GM10248 (cell line): ENCODE results near the gene CTSA.

Source experiments
- CTCF ChIA-PET: fragments of 300-600 bp; sonication (Branson Sonifier 250); formaldehyde crosslinking; extraction: SDS; loops from one replicate; lab custom pipeline; 2021; ENCODE audit warnings: antibody characterized with exemption; lab: Yijun Ruan, JAX
- POLR2A ChIA-PET: fragments of 350-650 bp; sonication (Branson Sonifier 250); formaldehyde crosslinking; extraction: SDS; loops from one replicate; lab custom pipeline; 2020; ENCODE audit warnings: antibody characterized with exemption; lab: Yijun Ruan, JAX
- DNase-seq: peaks from one replicate; pipeline ENCODE4 v3.0.0; 2012; ENCODE audit errors: extremely low spot score
- CTCF ChIP-seq: IDR thresholded peaks from 2 replicates; pipeline ENCODE4 v1.5.1; 2012; ENCODE audit warnings: mild to moderate bottlenecking, low read depth; ENCODE audit errors: extremely low read depth, missing control alignments, control extremely low read depth

The CTSA gene

GRCh38 chr20:45861221-45862075, 29.7 kb upstream of the CTSA start:
- TF ChIP-seq CTCF, result no peak
- ChIA-PET CTCF (interaction anchor here (1.5 kb wide), 1 partner anchor 20 kb away, joined by 3 read pairs; no protein-coding TSS in a partner anchor), POLR2A (no interaction called here)
- no peak for DNase-seq

- no peak for DNase-seq
- CTCF ChIA-PET, result interaction anchor here (1.1 kb wide), 1 partner anchor 10 kb away, joined by 3 read pairs; no protein-coding TSS in a partner anchor
- POLR2A ChIA-PET, result no interaction called here
Measured at GRCh38 chr20:45863543-45864470, 27.3 kb upstream of the CTSA start.

DNA sequence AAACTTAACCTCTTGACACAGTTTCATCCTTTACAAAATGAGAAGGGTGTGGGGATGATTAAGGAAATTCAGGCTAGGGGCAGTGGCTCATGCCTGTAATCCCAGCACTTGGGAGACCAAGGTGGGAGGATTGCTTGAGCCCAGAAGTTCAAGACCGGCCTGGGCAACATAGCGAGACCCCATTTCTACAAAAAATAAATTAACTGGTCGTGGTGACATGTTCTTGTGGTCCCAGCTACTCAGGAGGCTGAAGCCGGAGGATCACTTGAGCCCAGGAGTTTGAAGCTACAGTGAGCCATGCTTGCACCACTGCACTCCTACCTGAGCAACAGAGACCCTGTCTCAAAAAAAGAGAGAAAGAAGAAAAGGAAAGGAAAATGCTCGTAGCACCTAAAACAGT, 24.7 kb upstream of the CTSA start:
- POLR2A ChIA-PET, result no interaction called here
- CTCF ChIA-PET, result no interaction called here
- no peak for TF ChIP-seq CTCF
- no peak for DNase-seq

More at GRCh38 chr20:45863543-45864470, 27.3 kb upstream of the CTSA start:
- no peak for TF ChIP-seq CTCF

DNA sequence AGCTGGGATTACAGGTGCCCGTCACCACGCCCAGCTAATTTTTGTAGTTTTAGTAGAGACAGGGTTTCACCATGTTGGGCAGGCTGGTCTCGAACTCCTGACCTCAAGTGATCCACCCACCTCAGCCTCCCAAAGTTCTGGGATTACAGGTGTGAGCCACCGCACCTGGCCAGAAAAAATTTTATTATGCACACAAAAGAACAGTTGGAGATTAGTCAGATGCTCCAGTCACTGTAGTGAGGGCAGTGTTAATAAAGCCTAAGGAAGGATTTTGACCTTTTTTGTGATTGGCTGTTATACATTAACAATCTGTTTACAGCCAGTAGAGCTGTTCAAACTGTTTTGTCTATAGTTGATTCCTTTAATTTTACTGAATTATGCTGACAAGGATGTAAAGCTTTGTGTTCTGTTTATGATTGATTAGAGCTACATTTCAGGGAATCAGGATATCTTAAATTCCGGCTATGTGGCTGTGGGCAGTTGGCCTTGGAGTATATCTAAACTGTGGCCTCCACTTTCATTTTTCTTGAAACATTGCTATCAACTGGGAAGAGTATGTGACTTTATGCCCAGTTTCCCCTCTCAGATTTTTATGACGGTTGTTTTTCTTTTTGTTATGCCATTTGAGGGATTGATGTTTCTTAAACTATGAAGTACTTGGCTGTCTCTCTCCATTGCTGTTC, 23.9 kb upstream of the CTSA start:
- CTCF ChIA-PET, result interaction anchor here (1.6 to 2.4 kb wide), 3 partner anchors 17 to 102 kb away, joined by 3 to 6 read pairs (median 4); no protein-coding TSS in a partner anchor
- TF ChIP-seq CTCF, result no peak
- DNase-seq, result no peak
- POLR2A ChIA-PET, result no interaction called here

GRCh38 chr20:45867819-45868176, 23.3 kb upstream of the CTSA start:
- POLR2A ChIA-PET, result no interaction called here
- no peak for TF ChIP-seq CTCF
- no peak for DNase-seq
- CTCF ChIA-PET, result interaction anchor here (1.6 to 2.4 kb wide), 3 partner anchors 16 to 102 kb away, joined by 3 to 6 read pairs (median 4); no protein-coding TSS in a partner anchor

DNA sequence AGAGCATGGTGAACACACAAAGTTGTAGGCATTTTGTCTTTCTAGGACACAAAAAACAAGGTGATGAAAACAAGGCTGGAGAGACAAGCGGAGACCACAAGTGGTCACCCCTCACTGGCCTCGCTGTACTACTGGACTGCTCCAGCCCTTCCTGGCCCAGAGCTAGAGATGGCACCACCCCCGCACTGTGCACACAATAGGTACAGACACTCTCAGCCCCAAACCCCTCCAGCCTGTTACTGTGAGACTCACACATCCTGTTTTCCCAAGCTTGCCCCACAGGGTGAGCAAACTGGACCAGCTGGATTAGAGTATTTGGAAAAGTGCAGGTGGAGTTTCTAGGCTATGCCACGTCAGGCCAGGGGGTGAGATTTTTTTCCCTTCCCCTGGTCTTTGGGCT, 18.5 kb upstream of the CTSA start:
- TF ChIP-seq CTCF, result no peak
- ChIA-PET CTCF (interaction anchor here (0.6 to 1.4 kb wide), 3 partner anchors 8 to 97 kb away, joined by 3 to 4 read pairs (median 3); no protein-coding TSS in a partner anchor), POLR2A (no interaction called here)
- DNase-seq, result no peak
